Epidermal melanocyte (primary cell): Measurements from ENCODE around the gene C1RL.
"Not testable (repeated sequence)": the region's sequence is repeated elsewhere in the genome, so short reads cannot be mapped to it uniquely, and the experiment has no call there.

Experiments used
- DNase-seq: peaks from one replicate; pipeline ENCODE4 v3.0.0; 2011; ENCODE audit warnings: low spot score; ENCODE audit not compliant: insufficient read length

Gene C1RL

GRCh38 chr12:7065073-7065623 is 43.9 kb downstream of the C1RL start:
- DNase-seq, result no peak

- DNase-seq, result no peak
Observed at GRCh38 chr12:7064516-7064915, 44.5 kb downstream of the C1RL start.

GRCh38 chr12:7061596-7061995 is 47.4 kb downstream of the C1RL start:
- DNase-seq, result no peak

GRCh38 chr12:7061138-7061537 is 47.9 kb downstream of the C1RL start:
- no peak for DNase-seq

- peak; percentile 93 for DNase-seq
Observed at GRCh38 chr12:7060353-7060954, 48.6 kb downstream of the C1RL start, which contains the start of gene C1S. Gene C1S, plus strand, starts transcription at chr12:7060718. Its CDS starts 1,195 bp downstream, at chr12:7061913.

- no peak for DNase-seq
Observed at GRCh38 chr12:7059780-7060179, 49.2 kb downstream of the C1RL start.

GRCh38 chr12:7058850-7059395 is 50.1 kb downstream of the C1RL start:
- no peak for DNase-seq

- no peak for DNase-seq
Observed at GRCh38 chr12:7058163-7058845, 50.7 kb downstream of the C1RL start.

GRCh38 chr12:7055736-7056135 is 53.3 kb downstream of the C1RL start:
- not testable (repeated sequence) for DNase-seq

GRCh38 chr12:7054925-7055324 is 54.1 kb downstream of the C1RL start:
- DNase-seq, result no peak

GRCh38 chr12:7049973-7050372 is 59.0 kb downstream of the C1RL start:
- DNase-seq, result not testable (repeated sequence)

GRCh38 chr12:7049445-7049951 is 59.5 kb downstream of the C1RL start:
- not testable (repeated sequence) for DNase-seq

- DNase-seq, result no peak
Observed at GRCh38 chr12:7047306-7047705, 61.7 kb downstream of the C1RL start.

GRCh38 chr12:7046383-7047105 is 62.5 kb downstream of the C1RL start:
- DNase-seq, result no peak

- DNase-seq, result no peak
Observed at GRCh38 chr12:7045913-7046312, 63.1 kb downstream of the C1RL start.
